Measurements from ENCODE around the gene ADGRF3. TPM values are rescaled to one million over a fixed set of nuclear protein-coding genes. Genes with fewer than 3 reads are reported as not detected.

Gene ADGRF3
- total RNA-seq, 1 donor from 2014 or later, result 0.49 TPM

- no peaks in the 10 kb centered on the region for H3K9me3 ChIP-seq
- no peaks in the 10 kb centered on the region for H3K4me1 ChIP-seq
- intact Hi-C loops (cut with DNase I), result no loop called here
- no peaks in the 10 kb centered on the region for H3K27me3 ChIP-seq
- no peak for DNase-seq (ENCODE audit: extremely low spot score in 2 of 2)
- TF ChIP-seq CTCF (IDR thresholded peaks at IDR 0.05), result no peak
- no peak for TF ChIP-seq POLR2A (IDR thresholded peaks at IDR 0.05)
- no peak for TF ChIP-seq POLR2AphosphoS5 (IDR thresholded peaks at IDR 0.05; ENCODE audit: insufficient read depth in 1 of 2, low read depth in 1 of 2)
- no peak overlapping the region for H3K27ac ChIP-seq
- H3K4me3 ChIP-seq, result no peak overlapping the region
- no peaks in the 10 kb centered on the region for H3K36me3 ChIP-seq
Observed at GRCh38 chr2:26318950-26319349, 27.6 kb downstream of the ADGRF3 start.

DNA sequence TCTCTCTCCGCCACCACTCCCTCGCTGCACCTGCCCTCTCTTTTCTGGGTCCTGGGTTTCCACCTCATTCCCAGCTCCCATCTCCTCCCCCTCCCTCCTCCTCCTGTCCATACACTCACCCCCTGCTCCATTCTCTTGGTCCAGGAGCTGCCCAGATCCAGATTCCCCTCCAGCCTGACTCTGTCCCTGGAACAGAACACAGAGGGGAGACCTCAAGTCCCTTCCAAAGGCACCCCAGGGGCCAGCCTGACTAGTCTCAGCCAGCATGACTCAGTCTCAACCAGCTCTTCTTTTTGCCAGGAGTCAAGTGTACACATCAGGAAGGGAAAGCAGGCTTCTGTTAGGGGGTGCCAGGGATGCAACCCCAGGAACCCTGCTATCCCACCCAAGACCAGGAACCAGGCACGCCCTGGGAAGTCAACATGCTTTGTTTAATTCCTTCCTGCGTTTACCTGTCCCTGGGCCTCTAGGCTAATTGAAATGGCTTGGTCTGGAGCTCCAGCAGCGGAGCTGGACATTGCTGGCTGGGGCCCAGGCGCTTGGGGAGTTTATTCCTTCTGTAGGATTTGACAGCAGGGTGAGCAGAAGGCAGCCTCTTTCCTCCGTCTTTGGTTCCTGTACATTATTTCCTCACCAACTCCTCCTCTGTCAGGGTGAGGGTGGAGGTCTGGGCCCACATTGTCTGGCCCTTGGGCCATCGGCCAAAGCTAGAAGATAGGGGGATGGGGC lies 29.0 kb downstream of the ADGRF3 start:
- H3K27ac ChIP-seq, result no peak overlapping the region
- TF ChIP-seq POLR2A (IDR thresholded peaks at IDR 0.05) (no peak), CTCF (IDR thresholded peaks at IDR 0.05) (no peak)
- no peaks in the 10 kb centered on the region for H3K4me1 ChIP-seq
- H3K36me3 ChIP-seq, result no peaks in the 10 kb centered on the region
- no peak for DNase-seq (ENCODE audit: extremely low spot score in 2 of 2)
- no peak overlapping the region for H3K4me3 ChIP-seq
- intact Hi-C loops (cut with DNase I), result no loop called here
- no peaks in the 10 kb centered on the region for H3K9me3 ChIP-seq
- H3K27me3 ChIP-seq, result no peaks in the 10 kb centered on the region

GRCh38 chr2:26316845-26317244 lies 29.7 kb downstream of the ADGRF3 start:
- H3K27ac ChIP-seq, result no peak overlapping the region
- intact Hi-C loops (cut with DNase I), result no loop called here
- H3K9me3 ChIP-seq, result no peaks in the 10 kb centered on the region
- H3K4me1 ChIP-seq, result no peaks in the 10 kb centered on the region
- H3K36me3 ChIP-seq, result no peaks in the 10 kb centered on the region
- TF ChIP-seq POLR2AphosphoS5 (IDR thresholded peaks at IDR 0.05; ENCODE audit: insufficient read depth in 1 of 2, low read depth in 1 of 2) (no peak), CTCF (IDR thresholded peaks at IDR 0.05) (no peak), POLR2A (IDR thresholded peaks at IDR 0.05) (no peak)
- no peak overlapping the region for H3K4me3 ChIP-seq
- no peaks in the 10 kb centered on the region for H3K27me3 ChIP-seq
- DNase-seq (ENCODE audit: extremely low spot score in 2 of 2), result no peak

- no peak for TF ChIP-seq POLR2AphosphoS5 (IDR thresholded peaks at IDR 0.05; ENCODE audit: insufficient read depth in 1 of 2, low read depth in 1 of 2)
- TF ChIP-seq CTCF (IDR thresholded peaks at IDR 0.05), result no peak
- TF ChIP-seq POLR2A (IDR thresholded peaks at IDR 0.05), result no peak
- Histone ChIP-seq H3K4me1 (no peaks in the 10 kb centered on the region), H3K27me3 (no peaks in the 10 kb centered on the region), H3K9me3 (no peaks in the 10 kb centered on the region), H3K36me3 (no peaks in the 10 kb centered on the region), H3K27ac (no peak overlapping the region), H3K4me3 (no peak overlapping the region)
- no peak for DNase-seq (ENCODE audit: extremely low spot score in 2 of 2)
- intact Hi-C loops (cut with DNase I), result no loop called here
Observed at GRCh38 chr2:26316041-26316440, 30.5 kb downstream of the ADGRF3 start.

- Histone ChIP-seq H3K9me3 (no peaks in the 10 kb centered on the region), H3K36me3 (no peaks in the 10 kb centered on the region), H3K27ac (no peak overlapping the region), H3K4me1 (no peaks in the 10 kb centered on the region), H3K4me3 (no peak overlapping the region), H3K27me3 (no peaks in the 10 kb centered on the region)
- no peak for DNase-seq (ENCODE audit: extremely low spot score in 2 of 2)
- intact Hi-C loops (cut with DNase I), result no loop called here
- TF ChIP-seq POLR2AphosphoS5 (IDR thresholded peaks at IDR 0.05; ENCODE audit: insufficient read depth in 1 of 2, low read depth in 1 of 2), result no peak
- TF ChIP-seq CTCF (IDR thresholded peaks at IDR 0.05), result no peak
- TF ChIP-seq POLR2A (IDR thresholded peaks at IDR 0.05), result no peak
Observed at GRCh38 chr2:26314243-26314642, 32.3 kb downstream of the ADGRF3 start.
